ENCODE measurements around the gene SLC35C1.
A peak's percentile ranks its signal among the peaks of the same experiment; 100 is the strongest.

The SLC35C1 gene

GRCh38 chr11:45788887-45789286 is 16.1 kb upstream of the SLC35C1 start:
- intact Hi-C loops (cut with DNase I; ENCODE audit: low total_unique reads), result no loop called here
- no peaks in the 10 kb centered on the region for H3K36me3 ChIP-seq
- no peaks in the 10 kb centered on the region for H3K4me1 ChIP-seq
- no peak for TF ChIP-seq CTCF (IDR thresholded peaks at IDR 0.05)
- H3K27ac ChIP-seq, result no peak overlapping the region
- H3K27me3 ChIP-seq, result peaks cover 0 to 20% of the 10 kb centered on the region in 2 donors
- H3K9me3 ChIP-seq, result peaks cover 0 to 12% (median 6%) of the 10 kb centered on the region in 3 donors
- DNase-seq, result no peak
- no peak overlapping the region for H3K4me3 ChIP-seq

GRCh38 chr11:45791524-45791923 is 13.4 kb upstream of the SLC35C1 start:
- Histone ChIP-seq H3K27ac (no peak overlapping the region), H3K9me3 (peaks cover 0 to 11% (median 6%) of the 10 kb centered on the region in 3 donors), H3K36me3 (no peaks in the 10 kb centered on the region), H3K4me3 (no peak overlapping the region), H3K27me3 (peaks cover 0 to 20% of the 10 kb centered on the region in 2 donors), H3K4me1 (no peaks in the 10 kb centered on the region)
- no peak for TF ChIP-seq CTCF (IDR thresholded peaks at IDR 0.05)
- no peak for DNase-seq
- intact Hi-C loops (cut with DNase I; ENCODE audit: low total_unique reads), result no loop called here

- H3K36me3 ChIP-seq, result no peaks in the 10 kb centered on the region
- no peak overlapping the region for H3K27ac ChIP-seq
- no peaks in the 10 kb centered on the region for H3K4me1 ChIP-seq
- no peaks in the 10 kb centered on the region for H3K9me3 ChIP-seq
- no peak overlapping the region for H3K4me3 ChIP-seq
- no peak for TF ChIP-seq CTCF (IDR thresholded peaks at IDR 0.05)
- DNase-seq, result peak in 1 of 2 donors; percentile 31
- H3K27me3 ChIP-seq, result peaks cover 0 to 15% of the 10 kb centered on the region in 2 donors
- intact Hi-C loops (cut with DNase I; ENCODE audit: low total_unique reads), result no loop called here
Measured at GRCh38 chr11:45794169-45794568, 10.8 kb upstream of the SLC35C1 start.

- Histone ChIP-seq H3K4me3 (no peak overlapping the region), H3K27ac (no peak overlapping the region), H3K27me3 (peaks cover 0 to 11% of the 10 kb centered on the region in 2 donors), H3K9me3 (no peaks in the 10 kb centered on the region), H3K36me3 (no peaks in the 10 kb centered on the region), H3K4me1 (no peaks in the 10 kb centered on the region)
- DNase-seq, result peak in 1 of 2 donors; percentile 61
- TF ChIP-seq CTCF (IDR thresholded peaks at IDR 0.05), result no peak
- intact Hi-C loops (cut with DNase I; ENCODE audit: low total_unique reads), result no loop called here
Measured at GRCh38 chr11:45795379-45795778, 9.6 kb upstream of the SLC35C1 start.

- H3K27me3 ChIP-seq, result peaks cover 0 to 11% of the 10 kb centered on the region in 2 donors
- H3K9me3 ChIP-seq, result no peaks in the 10 kb centered on the region
- TF ChIP-seq CTCF (IDR thresholded peaks at IDR 0.05), result no peak
- no peaks in the 10 kb centered on the region for H3K4me1 ChIP-seq
- H3K4me3 ChIP-seq, result no peak overlapping the region
- intact Hi-C loops (cut with DNase I; ENCODE audit: low total_unique reads), result no loop called here
- H3K27ac ChIP-seq, result no peak overlapping the region
- peak in 1 of 2 donors; percentile 67 for DNase-seq
- H3K36me3 ChIP-seq, result no peaks in the 10 kb centered on the region
Measured at GRCh38 chr11:45796461-45796861, 8.5 kb upstream of the SLC35C1 start.

All from tibial artery (tissue), 4 donors.